Measurements from ENCODE around the gene NLGN4X.

Gene NLGN4X

DNA sequence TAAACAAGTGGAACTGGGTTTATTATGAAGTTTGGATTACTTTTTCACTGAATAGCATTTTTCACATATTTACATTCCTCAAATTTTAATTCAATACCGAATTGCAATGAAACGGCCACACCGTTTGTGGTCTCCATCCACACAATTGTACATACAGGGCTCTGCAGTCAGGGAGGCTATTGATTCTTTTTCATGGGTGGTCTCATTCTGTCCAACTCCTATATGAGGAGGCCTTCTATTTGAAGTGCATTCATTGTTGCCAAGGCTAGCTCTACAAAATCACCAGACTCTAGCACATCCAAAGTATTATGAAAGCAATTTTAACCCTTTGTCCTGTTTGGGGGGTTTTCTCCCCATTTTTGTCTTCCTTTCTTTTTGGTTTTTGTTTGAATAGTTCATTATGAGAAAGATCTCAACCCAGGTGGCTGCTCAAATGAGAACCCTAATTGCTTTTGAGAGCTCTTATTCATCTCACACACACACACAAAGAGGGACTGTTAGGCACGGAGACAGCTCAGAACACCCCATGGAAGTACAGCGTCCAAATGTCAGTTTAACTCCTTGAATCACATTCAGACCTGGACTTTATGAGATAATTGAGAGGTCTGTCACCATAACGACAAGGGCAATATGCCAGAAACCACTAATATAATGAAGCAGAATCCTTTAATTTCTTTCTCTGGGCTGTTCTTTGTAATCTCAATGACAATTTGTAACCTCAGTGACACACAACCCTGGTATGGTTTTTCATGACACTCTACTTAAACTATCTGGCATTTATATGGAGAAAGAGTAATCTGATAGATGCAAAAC lies 79.4 kb downstream of the NLGN4X start:
- peak; percentile 20 for DNase-seq

- no peak for DNase-seq
These were observed 94.4 kb downstream of the NLGN4X start for GRCh38 chrX:6134255-6134654.

DNA sequence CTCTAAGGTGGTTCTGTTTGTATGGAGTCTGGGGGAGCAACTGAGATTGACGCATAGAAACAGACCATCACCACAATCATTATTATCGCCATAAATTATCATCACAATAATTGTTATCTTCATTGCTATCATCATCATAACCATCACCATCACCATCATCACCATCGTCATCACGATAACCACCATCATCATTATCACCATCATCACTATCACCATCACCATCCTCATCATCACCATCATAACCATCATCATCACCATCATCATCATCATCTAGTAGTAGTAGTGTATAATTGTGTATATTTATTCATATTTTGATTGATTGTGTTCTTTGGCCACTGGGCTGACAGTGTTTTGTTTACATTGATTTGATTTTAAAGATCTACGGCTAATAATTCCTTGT lies 95.7 kb downstream of the NLGN4X start:
- DNase-seq, result no peak

DNA sequence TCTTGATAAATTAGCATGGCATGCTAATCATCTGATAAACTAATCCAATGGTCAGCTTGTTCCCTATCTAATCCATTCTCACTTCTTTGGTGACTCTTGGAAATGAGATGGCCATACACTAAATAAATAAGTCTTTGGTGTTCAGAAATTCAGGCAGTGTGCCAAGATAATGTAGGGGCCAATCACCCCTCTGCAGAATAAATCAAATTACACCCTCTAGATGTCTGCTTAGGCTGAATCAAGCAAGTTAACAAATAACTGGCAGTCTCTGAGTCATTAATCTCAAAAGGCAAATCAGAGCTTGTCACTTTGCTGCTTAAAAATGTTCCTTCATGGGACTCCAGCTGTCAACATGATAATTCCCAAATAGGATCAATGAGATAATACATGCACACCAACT lies 97.4 kb downstream of the NLGN4X start:
- no peak for DNase-seq

- no peak for DNase-seq
These were observed 99.5 kb downstream of the NLGN4X start for GRCh38 chrX:6129195-6129594.

- no peak for DNase-seq
These were observed 108.3 kb downstream of the NLGN4X start for GRCh38 chrX:6120329-6120728.

DNA sequence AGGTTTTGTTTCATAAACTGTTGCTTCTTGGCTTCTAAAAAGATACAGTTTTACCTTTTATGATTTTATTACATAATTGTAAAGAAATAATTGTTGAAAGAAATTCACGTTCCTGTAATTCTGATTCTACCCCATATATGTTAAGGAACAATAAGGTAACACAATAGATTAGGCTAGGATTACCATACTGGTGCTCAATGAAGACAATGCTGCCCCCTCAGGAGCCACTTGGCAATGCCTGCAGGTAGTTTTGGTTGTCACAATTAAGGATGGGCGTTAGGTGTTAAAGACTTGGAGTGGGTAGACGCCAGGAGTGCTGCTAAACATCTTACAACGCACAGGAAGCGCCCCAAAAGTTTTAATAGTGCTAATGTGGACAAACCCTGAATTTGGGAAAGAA lies 133.2 kb downstream of the NLGN4X start:
- no peak for DNase-seq

DNA sequence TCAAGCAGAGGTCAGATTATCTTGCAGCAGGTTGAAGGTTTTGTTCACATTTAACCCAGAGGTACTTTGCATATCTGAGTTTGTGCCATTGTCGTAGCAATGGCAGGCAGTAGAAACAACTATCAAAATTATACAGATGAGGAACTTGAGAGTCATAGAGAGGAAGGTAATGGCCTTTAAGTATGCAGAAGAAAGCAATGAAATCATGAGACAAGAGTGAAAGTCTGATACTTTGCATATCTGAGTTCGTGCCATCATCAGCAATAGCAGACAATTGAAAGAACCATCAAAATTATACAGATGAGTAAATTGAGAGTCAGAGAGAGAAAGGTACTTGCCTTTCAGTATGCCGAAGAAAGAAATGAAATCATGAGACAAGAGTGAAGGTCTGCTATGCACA lies 154.1 kb downstream of the NLGN4X start:
- DNase-seq, result no peak

DNA sequence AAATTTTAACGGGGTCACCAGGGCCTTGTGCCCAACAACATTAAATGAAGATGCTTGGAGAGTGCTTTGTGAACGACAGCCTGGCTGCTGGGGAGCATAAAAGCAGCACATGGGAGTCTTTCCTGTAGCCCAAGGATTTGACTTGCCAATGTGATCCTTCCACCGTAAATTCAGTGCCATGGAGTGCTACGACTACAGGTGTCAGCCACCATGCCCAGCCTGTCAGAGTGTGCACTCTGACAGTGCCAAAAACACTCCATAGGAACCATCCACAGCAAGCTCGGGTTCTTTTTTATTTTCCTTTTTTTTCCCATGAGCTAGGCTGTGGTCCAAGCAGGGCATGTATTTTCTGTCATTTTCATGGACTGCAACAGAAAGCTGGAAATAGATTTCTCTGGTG lies 156.9 kb downstream of the NLGN4X start:
- DNase-seq, result no peak

DNA sequence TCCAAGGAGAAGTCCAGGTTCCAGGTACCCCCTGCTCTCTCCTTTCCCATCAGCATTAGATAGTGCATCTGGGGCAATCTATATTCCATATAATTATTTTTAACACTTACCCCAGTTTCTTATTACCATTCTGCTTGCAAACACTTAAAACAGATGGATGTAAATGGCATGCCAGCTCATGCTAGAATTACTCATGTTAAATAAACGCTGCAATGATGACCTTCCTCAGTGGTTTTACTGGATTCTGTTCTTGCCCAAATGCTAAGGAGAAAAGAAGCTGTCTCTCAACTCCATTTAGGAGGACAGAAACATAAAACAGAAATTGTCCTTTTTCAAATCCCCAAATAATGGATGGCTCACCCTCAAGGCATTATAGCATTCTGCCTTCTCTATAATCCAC lies 161.1 kb downstream of the NLGN4X start:
- DNase-seq, result no peak

GRCh38 chrX:6053141-6053540 lies 175.5 kb downstream of the NLGN4X start:
- DNase-seq, result no peak

- no peak for DNase-seq
These were observed 176.4 kb downstream of the NLGN4X start for GRCh38 chrX:6052111-6052745.

GRCh38 chrX:6049132-6049531 lies 179.5 kb downstream of the NLGN4X start:
- DNase-seq, result no peak

- no peak for DNase-seq
These were observed 187.0 kb downstream of the NLGN4X start for GRCh38 chrX:6041630-6042029.

DNA sequence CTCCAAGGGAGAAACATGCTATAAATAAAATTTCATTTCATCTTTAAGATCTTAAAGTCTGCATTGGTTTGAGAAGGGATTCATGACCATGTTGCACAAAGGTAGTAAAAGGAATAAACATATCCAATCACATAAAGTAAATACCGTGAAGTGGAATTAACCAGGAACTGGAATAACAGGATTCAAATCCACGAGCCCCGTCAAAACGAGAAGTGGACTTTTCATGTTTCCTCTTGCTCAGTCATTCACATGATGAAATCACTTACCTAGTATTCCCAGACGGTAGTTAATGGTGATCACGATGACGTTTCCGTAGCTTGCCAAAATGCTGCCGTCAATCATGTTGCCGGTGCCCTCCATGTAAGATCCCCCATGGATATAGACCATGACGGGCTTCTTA lies 199.7 kb downstream of the NLGN4X start:
- no peak for DNase-seq

- DNase-seq, result no peak
These were observed 201.7 kb downstream of the NLGN4X start for GRCh38 chrX:6026980-6027379.

GRCh38 chrX:6026429-6026828 lies 202.2 kb downstream of the NLGN4X start:
- DNase-seq, result no peak

DNA sequence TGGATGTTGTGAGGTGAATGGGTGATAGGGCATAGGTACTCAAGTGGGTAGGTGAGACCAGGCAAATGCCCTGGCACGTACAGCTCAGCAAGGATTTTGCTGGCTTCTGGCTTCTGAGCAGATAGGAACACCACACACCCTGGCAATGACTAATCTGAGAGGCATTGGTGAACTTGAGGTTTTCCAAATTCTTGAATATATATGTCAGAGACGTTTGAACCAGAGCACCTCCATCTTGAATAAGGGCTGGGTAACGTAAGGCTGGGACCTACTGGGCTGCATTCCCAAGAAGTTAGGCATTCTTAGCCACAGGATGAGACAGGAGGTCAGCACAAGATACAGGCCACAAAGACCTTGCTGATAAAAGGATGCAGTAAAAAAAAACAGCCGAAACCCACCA lies 204.5 kb downstream of the NLGN4X start:
- no peak for DNase-seq

DNA sequence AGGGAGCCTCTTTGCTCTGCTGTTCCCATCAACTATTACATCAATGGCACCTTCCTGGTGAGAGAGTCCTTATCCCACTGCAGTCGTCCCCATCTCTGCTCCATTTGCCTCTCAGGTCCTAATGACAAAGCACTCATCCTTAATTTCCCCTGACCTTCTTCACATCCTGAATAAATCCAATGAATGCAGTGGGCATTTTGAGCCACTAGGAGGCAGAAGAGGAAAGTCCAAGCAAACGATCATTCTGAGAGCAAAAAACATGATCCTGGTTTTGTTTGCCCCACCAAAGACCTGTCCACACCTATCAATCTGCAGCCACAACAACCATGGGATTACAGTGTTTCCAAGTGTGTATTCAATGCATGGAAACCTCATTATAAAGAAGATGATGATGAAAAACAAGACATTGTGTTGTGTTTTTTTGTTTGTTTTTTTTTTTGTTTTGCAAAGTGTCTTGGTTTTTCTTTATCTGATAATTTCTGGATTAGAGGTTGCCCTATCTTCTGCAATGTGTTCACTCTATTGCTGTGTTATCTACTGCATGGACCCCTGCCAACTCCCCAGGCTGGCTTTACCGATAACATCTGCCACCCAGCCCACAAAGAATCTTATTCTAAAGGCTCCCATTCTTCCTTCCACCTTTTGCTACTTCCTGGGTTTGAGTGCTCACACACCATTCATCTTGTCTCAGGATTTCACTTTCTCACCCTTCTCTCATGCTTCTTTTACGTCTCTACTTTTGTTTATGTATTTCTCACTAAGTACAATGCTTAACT lies 207.2 kb downstream of the NLGN4X start:
- no peak for DNase-seq

DNA sequence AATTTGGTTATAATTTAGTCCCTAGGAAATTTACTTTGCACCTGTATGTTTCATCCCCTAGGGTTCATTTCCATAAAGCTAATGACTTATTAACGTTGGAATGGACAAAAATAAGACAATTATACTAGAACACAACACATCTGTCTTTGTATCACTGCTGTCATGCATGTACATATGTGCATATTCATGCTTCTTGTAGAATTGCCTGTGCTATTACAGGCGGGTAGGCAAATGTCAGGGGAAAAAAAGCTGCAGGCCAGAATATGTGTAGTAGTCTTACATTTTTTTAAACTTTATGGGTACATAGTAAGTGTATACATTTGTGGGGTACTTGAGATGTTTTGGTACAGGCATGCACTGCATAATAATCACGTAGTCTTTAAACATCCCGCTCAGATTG lies 209.6 kb downstream of the NLGN4X start:
- DNase-seq, result no peak

DNA sequence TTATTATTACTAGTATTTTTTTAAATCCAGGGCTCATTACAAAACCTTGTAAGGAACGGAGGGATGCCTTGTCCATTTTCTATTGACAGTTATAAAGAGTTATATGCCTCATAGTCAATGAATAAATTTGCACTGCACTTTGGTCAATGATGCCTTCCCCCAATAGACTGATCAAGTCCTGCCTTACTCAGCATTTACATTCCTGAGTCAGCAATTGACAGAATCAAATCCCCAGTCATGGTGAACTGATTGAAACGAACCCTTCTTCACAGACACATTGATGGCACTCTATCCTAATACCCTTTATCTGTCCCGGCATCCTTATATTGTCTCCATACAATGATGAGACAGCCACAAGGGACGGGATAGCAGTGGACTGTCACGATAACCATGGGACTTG lies 213.2 kb downstream of the NLGN4X start:
- DNase-seq, result no peak

- no peak for DNase-seq
These were observed 216.3 kb downstream of the NLGN4X start for GRCh38 chrX:6012357-6012756.

DNA sequence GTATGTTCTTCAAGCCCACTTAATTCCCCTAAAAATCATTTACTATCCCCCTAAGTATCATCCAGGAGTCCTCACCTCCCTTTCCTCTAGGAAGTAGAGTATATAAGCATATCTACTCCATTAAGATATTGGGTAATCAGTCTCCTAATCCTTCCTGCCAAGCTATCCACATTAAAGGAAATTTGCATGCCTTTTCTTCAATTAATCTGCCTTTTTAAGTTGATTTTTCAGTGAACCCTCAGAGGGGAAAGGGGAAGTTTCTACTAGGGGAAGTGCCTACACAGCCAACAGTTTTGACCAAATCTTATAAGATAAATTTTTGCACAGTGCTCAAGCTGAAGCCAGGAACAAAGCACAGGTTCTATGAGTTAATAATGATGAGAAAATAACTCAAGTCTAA lies 222.8 kb downstream of the NLGN4X start:
- no peak for DNase-seq

DNA sequence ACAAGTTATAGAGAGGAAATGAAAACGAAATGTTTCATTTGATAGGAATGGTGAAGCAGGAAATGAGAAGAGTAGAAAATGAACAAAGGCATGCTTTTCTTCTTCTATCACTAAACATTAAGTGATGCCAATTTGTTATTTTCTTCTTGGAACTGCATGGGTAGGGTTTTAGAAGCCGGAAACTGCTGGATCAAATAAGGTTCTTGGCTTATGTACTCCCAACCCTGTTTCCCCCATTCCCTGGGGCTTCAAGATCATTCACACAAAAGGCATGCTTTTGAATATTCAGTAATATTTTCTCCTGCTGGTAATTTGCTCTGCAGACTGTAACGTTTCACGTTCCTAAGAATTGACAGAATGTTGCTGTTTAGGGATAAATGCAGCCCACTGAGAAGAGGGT lies 224.1 kb downstream of the NLGN4X start:
- no peak for DNase-seq
